GM18867 (cell line): ENCODE results near the gene INPP5A.
"Not testable (repeated sequence)": the region's sequence is repeated elsewhere in the genome, so short reads cannot be mapped to it uniquely, and the experiment has no call there.

Experiments
- ATAC-seq: cut with Tn5 transposase; IDR thresholded peaks from one replicate; pipeline ENCODE4 v1.9.1; 2021; ENCODE audit warnings: mild to moderate bottlenecking, moderate library complexity; ENCODE audit not compliant: unreplicated experiment

Gene INPP5A

GRCh38 chr10:132808383-132809231 lies 271.0 kb downstream of the INPP5A start:
- no peak for ATAC-seq

DNA sequence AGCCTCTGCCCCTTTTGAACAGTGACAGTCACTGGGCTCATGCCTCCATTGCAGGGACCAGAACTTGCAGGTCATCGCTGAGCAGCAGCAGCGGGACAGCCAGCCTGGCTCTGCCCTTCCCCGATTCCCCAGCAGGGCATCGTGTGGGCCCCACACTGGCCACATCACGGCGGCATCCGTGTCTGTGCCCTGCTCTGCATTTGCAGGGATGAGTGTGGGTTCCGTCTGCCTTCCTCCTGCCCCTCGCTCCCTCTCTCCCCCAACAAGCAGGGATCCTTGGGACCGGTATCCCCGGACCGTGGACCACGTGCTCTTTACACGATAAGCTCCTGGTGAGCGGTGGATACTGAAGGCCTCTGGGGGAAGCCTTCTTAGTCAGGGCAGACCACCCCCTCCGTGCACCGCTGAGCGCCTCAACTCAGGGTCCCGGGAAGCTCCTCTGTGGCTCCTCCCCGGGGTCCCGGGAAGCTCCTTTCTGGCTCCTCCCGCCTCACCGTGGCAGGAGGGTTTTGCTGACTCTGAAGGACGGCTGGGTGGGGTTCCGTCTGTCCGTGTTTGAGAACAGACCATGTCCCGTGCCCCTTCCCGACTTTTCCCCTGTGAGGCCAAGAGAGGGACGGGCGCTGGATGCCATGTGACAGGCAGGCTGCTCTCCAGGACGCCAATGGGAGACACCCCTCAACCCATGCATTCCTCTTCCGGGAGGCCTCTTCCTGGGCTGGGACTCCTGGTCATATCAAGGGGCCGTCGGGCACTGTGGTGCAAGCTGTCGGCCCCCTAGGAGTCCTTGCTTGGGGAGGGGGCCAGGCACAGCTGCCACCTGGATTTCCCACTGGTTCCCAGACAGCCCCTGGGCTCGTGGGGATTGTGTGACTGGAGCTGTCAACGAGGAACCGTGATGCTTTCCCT lies 271.9 kb downstream of the INPP5A start:
- no peak for ATAC-seq

- ATAC-seq, result no peak
Observed at GRCh38 chr10:132810141-132810806, 272.7 kb downstream of the INPP5A start.

GRCh38 chr10:132810807-132811700 lies 273.5 kb downstream of the INPP5A start:
- ATAC-seq, result no peak

GRCh38 chr10:132811891-132812481 lies 274.4 kb downstream of the INPP5A start:
- no peak for ATAC-seq

DNA sequence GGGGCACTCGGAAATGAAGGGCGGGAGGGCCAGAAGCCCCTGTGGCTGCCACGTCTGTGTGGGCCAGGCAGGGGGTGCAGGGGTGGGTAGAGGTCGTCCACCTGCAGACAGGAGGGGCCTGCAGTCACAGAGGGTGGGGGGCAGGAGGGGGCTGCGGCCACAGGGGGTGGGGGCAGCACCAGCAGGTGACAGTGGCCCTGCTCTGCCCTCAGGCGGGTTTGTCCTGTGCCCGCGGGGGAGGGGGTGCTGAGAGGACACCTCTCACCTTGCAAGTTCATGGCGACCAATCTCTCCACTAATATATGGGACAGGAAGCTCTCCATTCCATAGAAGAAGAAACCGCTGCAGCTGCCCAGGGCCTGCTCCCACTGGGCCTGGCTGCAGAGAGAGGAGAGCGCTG lies 274.9 kb downstream of the INPP5A start:
- ATAC-seq, result no peak

GRCh38 chr10:132813001-132813401 lies 275.4 kb downstream of the INPP5A start:
- no peak for ATAC-seq

- no peak for ATAC-seq
Observed at GRCh38 chr10:132813560-132814468, 276.2 kb downstream of the INPP5A start.

GRCh38 chr10:132814469-132814856 lies 276.9 kb downstream of the INPP5A start:
- no peak for ATAC-seq

- ATAC-seq, result no peak
Observed at GRCh38 chr10:132815168-132815857, 277.7 kb downstream of the INPP5A start.

GRCh38 chr10:132816718-132817117 lies 279.1 kb downstream of the INPP5A start:
- ATAC-seq, result no peak

DNA sequence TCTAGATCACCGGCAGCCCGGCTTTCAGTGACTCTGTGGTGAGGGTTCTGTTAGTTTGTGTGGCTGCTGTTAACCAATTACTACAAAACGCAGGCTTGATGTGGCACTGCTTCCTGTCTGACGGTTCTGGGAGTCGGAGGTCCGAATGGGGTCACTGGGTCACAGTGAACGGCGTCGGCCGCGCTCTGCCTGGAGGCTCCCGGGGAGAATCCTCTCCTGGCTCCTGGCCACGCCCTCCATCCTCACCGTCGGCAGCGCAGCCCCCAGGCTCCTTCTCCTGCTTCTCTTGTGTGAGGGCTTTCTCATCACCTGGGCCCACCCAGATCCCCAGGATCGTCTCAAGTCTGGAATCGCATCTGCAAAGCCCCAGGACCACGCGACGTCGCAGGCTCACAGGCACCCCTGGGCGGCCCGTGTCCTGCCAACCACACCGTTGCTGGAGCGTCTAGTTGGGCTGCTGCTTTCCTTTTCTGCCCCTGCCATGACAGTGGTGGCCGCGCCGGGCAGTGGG lies 280.2 kb downstream of the INPP5A start:
- no peak for ATAC-seq

GRCh38 chr10:132820056-132820455 lies 282.5 kb downstream of the INPP5A start:
- ATAC-seq, result no peak

GRCh38 chr10:132825783-132826523 lies 288.4 kb downstream of the INPP5A start:
- not testable (repeated sequence) for ATAC-seq

- no peak for ATAC-seq
Observed at GRCh38 chr10:132826524-132827422, 289.2 kb downstream of the INPP5A start.

GRCh38 chr10:132827423-132827789 lies 289.8 kb downstream of the INPP5A start:
- no peak for ATAC-seq
